H1 (cell line): ENCODE measurements around the gene HDAC3. TPM values are rescaled to one million over a fixed set of nuclear protein-coding genes. Genes with fewer than 3 reads are reported as not detected.

ENCODE experiments used
- CTCF ChIA-PET: fragments of 300-600 bp; sonication (Branson Sonifier 250); formaldehyde crosslinking; loops from one replicate; lab custom pipeline; 2021; ENCODE audit not compliant: partially characterized antibody; lab: Charles Lee
- POLR2A ChIA-PET: fragments of 300-600 bp; sonication (Branson Sonifier 250); formaldehyde crosslinking; loops from one replicate; lab custom pipeline; 2021; ENCODE audit warnings: inconsistent platforms; ENCODE audit not compliant: partially characterized antibody; lab: Charles Lee
- DNase-seq, 2 experiments: peaks; one replicate each; pipeline versions ENCODE4 v3.0.0 to v3.0.0-alpha.2; 2010 to 2022; ENCODE audit warnings: low spot score in 2 of 2, low read depth in 1 of 2, mixed read lengths in 1 of 2
- FAIRE-seq: peaks from 2 replicates; lab custom pipeline; 2011; peaks lifted over from hg19 to GRCh38; lab: Jason Lieb, UNC
- H2AFZ ChIP-seq: 2 replicates; pipeline ENCODE4 v1.8.1; 2012; ENCODE audit warnings: low read length, inconsistent platforms
- H2AK5ac ChIP-seq: 2 replicates; pipeline ENCODE4 v1.6.1; 2013; ENCODE audit warnings: low read depth, low read length
- H2BK120ac ChIP-seq: replicated peaks from 2 replicates; pipeline ENCODE3; 2013; ENCODE audit warnings: low read depth, low read length, inconsistent platforms
- H2BK12ac ChIP-seq: 2 replicates; pipeline ENCODE4 v1.6.1; 2013; ENCODE audit warnings: low read depth, low read length
- H2BK15ac ChIP-seq: 2 replicates; pipeline ENCODE4 v1.6.1; 2013; ENCODE audit warnings: low read length
- H2BK20ac ChIP-seq: 2 replicates; pipeline ENCODE4 v1.6.1; 2013; ENCODE audit warnings: low read length
- H2BK5ac ChIP-seq: 2 replicates; pipeline ENCODE4 v1.6.1; 2013; ENCODE audit warnings: low read depth, low read length
- H3K14ac ChIP-seq: 2 replicates; pipeline ENCODE4 v1.6.1; 2013; ENCODE audit warnings: inconsistent platforms; ENCODE audit not compliant: insufficient read length
- H3K18ac ChIP-seq: 2 replicates; pipeline ENCODE4 v1.6.1; 2013; ENCODE audit warnings: low read length; ENCODE audit errors: extremely low read depth
- H3K23ac ChIP-seq: 2 replicates; pipeline ENCODE4 v1.6.1; 2013; ENCODE audit warnings: inconsistent platforms; ENCODE audit not compliant: insufficient read length
- H3K23me2 ChIP-seq: 2 replicates; pipeline ENCODE4 v1.6.1; 2013; ENCODE audit warnings: low read depth, low read length
- H3K27ac ChIP-seq: 2 replicates; pipeline ENCODE4 v1.6.1; 2011; ENCODE audit warnings: low read depth, low read length, inconsistent platforms
- H3K27me3 ChIP-seq, 4 experiments: replicated peaks in 1 of 4; 1 replicate in 1 of 4; 2 replicates in 3 of 4; pipeline versions ENCODE4 v1.6.1 to v1.8.1; 2011 to 2013; ENCODE audit warnings: low read length in 3 of 4, mild to moderate bottlenecking in 3 of 4, inconsistent platforms in 2 of 4, mixed read lengths in 2 of 4, moderate library complexity in 1 of 4; ENCODE audit not compliant: control insufficient read depth in 3 of 4, insufficient read depth in 3 of 4; ENCODE audit errors: extremely low read depth in 1 of 4
- H3K36me3 ChIP-seq, 4 experiments: 2 replicates each; pipeline versions ENCODE4 v1.6.1 to v1.8.1; 2011 to 2013; ENCODE audit warnings: mild to moderate bottlenecking in 4 of 4, low read length in 3 of 4, moderate library complexity in 2 of 4, control low read depth in 1 of 4, inconsistent platforms in 1 of 4; ENCODE audit not compliant: insufficient read depth in 4 of 4, control insufficient read depth in 2 of 4
- H3K4ac ChIP-seq: replicated peaks from 2 replicates; pipeline ENCODE3; 2013; ENCODE audit warnings: low read length, low read depth, mixed read lengths, inconsistent platforms; ENCODE audit not compliant: insufficient read length
- H3K4me1 ChIP-seq, 4 experiments: replicated peaks in 1 of 4; 1 replicate in 1 of 4; 2 replicates in 3 of 4; pipeline versions ENCODE4 v1.6.1 to v1.8.1; 2011 to 2013; ENCODE audit warnings: low read length in 3 of 4, inconsistent platforms in 2 of 4, mixed read lengths in 1 of 4; ENCODE audit not compliant: insufficient read depth in 4 of 4, control insufficient read depth in 3 of 4
- H3K4me2 ChIP-seq, 2 experiments: 2 replicates each; pipeline versions ENCODE4 v1.6.1 to v1.8.1; 2011 to 2013; ENCODE audit warnings: low read depth in 2 of 2, low read length in 2 of 2, control low read depth in 1 of 2, inconsistent platforms in 1 of 2, mild to moderate bottlenecking in 1 of 2; ENCODE audit not compliant: insufficient read depth in 1 of 2
- H3K4me3 ChIP-seq, 4 experiments: fragments of 200-600, 300-600 bp in 1 of 4; sonication (generic), shearing (Covaris generic), sonication (Bioruptor Twin) in 1 of 4; 2 replicates each; pipeline versions ENCODE4 v1.5.1 to v1.8.1; 2011 to 2016; ENCODE audit warnings: low read length in 4 of 4, low read depth in 3 of 4, control low read depth in 2 of 4, inconsistent platforms in 2 of 4, mild to moderate bottlenecking in 2 of 4, mixed read lengths in 1 of 4, moderate library complexity in 1 of 4; ENCODE audit not compliant: insufficient read depth in 2 of 4; ENCODE audit errors: extremely low read depth in 1 of 4
- H3K56ac ChIP-seq: replicated peaks from 2 replicates; pipeline ENCODE3; 2013; ENCODE audit warnings: low read depth, mild to moderate bottlenecking, mixed read lengths, low read length, inconsistent platforms; ENCODE audit not compliant: insufficient read length
- H3K79me1 ChIP-seq: 2 replicates; pipeline ENCODE4 v1.6.1; 2013; ENCODE audit warnings: low read depth, low read length, control low read depth
- H3K79me2 ChIP-seq, 2 experiments: 2 replicates each; pipeline versions ENCODE4 v1.6.1 to v1.8.1; 2012 to 2013; ENCODE audit warnings: low read length in 2 of 2, mild to moderate bottlenecking in 2 of 2, inconsistent platforms in 1 of 2; ENCODE audit not compliant: insufficient read depth in 2 of 2, control insufficient read depth in 1 of 2
- H3K9ac ChIP-seq, 4 experiments: replicated peaks in 1 of 4; 1 replicate in 1 of 4; 2 replicates in 3 of 4; pipeline versions ENCODE4 v1.6.1 to v1.8.1; 2011 to 2013; ENCODE audit warnings: low read depth in 3 of 4, low read length in 3 of 4, control low read depth in 2 of 4, mild to moderate bottlenecking in 2 of 4, moderate library complexity in 2 of 4, inconsistent platforms in 1 of 4; ENCODE audit errors: extremely low read depth in 1 of 4
- H3K9me3 ChIP-seq, 2 experiments: 2 replicates each; pipeline versions ENCODE4 v1.6.1 to v1.8.1; 2012 to 2013; ENCODE audit warnings: mild to moderate bottlenecking in 2 of 2, moderate library complexity in 2 of 2, control low read depth in 1 of 2, inconsistent platforms in 1 of 2, low read depth in 1 of 2, low read length in 1 of 2, mixed read lengths in 1 of 2; ENCODE audit not compliant: insufficient read depth in 2 of 2
- H4K20me1 ChIP-seq, 2 experiments: replicated peaks in 1 of 2; 2 replicates each; pipeline versions ENCODE3 to v1.8.1; 2011 to 2013; ENCODE audit warnings: inconsistent platforms in 2 of 2, low read length in 2 of 2, mild to moderate bottlenecking in 1 of 2; ENCODE audit not compliant: insufficient read depth in 2 of 2, control insufficient read depth in 1 of 2
- H4K5ac ChIP-seq: 2 replicates; pipeline ENCODE4 v1.6.1; 2013; ENCODE audit warnings: low read length, low read depth, mixed read lengths, inconsistent platforms; ENCODE audit not compliant: insufficient read length
- H4K8ac ChIP-seq: 2 replicates; pipeline ENCODE4 v1.8.0; 2013; ENCODE audit warnings: mild to moderate bottlenecking, moderate library complexity, low read length, inconsistent platforms; ENCODE audit not compliant: insufficient read depth; ENCODE audit errors: extremely low read depth
- H4K91ac ChIP-seq: replicated peaks from 2 replicates; pipeline ENCODE3; 2013; ENCODE audit warnings: low read length, mixed read lengths, inconsistent platforms; ENCODE audit not compliant: insufficient read length
- ASH2L ChIP-seq: fragments of 200-600, 300-600 bp; sonication (generic); IDR thresholded peaks from one replicate; pipeline ENCODE4 v1.7.1; 2017; ENCODE audit warnings: low read length
- CEBPB ChIP-seq: IDR thresholded peaks from 2 replicates; pipeline ENCODE4 v1.6.1; 2012; ENCODE audit warnings: low read depth, low read length
- EGR1 ChIP-seq: IDR thresholded peaks from 2 replicates; pipeline ENCODE4 v1.6.1; 2011; ENCODE audit warnings: low read depth, low read length, borderline replicate concordance
- MAFK ChIP-seq: IDR thresholded peaks from 2 replicates; pipeline ENCODE4 v1.6.1; 2012; ENCODE audit warnings: low read depth, mild to moderate bottlenecking, improper control_type of control experiment, low read length
- NRF1 ChIP-seq: IDR thresholded peaks from 2 replicates; pipeline ENCODE4 v1.6.1; 2011; ENCODE audit warnings: mild to moderate bottlenecking, low read depth, low read length, improper control_type of control experiment
- POU5F1 ChIP-seq: IDR thresholded peaks from 2 replicates; pipeline ENCODE4 v1.6.1; 2011; ENCODE audit warnings: low read depth, mild to moderate bottlenecking, low read length, moderate library complexity
- RNF2 ChIP-seq: fragments of 200-900, 300-1000 bp; sonication (generic); IDR thresholded peaks from 2 replicates; pipeline ENCODE4 v1.7.1; 2016; ENCODE audit warnings: borderline replicate concordance, low read depth, mild to moderate bottlenecking, antibody characterized with exemption, low read length; ENCODE audit not compliant: poor library complexity, severe bottlenecking; ENCODE audit errors: missing control alignments
- SIN3A ChIP-seq, 2 experiments: IDR thresholded peaks in 1 of 2; conservative IDR thresholded peaks in 1 of 2; 2 replicates each; pipeline ENCODE4 v1.6.1; 2011 to 2012; ENCODE audit warnings: low read length in 2 of 2, improper control_type of control experiment in 1 of 2, low read depth in 1 of 2, mild to moderate bottlenecking in 1 of 2
- SIRT6 ChIP-seq: IDR thresholded peaks from one replicate; pipeline ENCODE4 v1.7.1; 2012; ENCODE audit warnings: low read length, inconsistent platforms
- SP2 ChIP-seq: IDR thresholded peaks from 2 replicates; pipeline ENCODE4 v1.6.1; 2012; ENCODE audit warnings: mild to moderate bottlenecking, low read length, inconsistent platforms
- SRF ChIP-seq: IDR thresholded peaks from 2 replicates; pipeline ENCODE4 v1.6.1; 2011; ENCODE audit warnings: mild to moderate bottlenecking, low read depth, low read length, moderate library complexity
- TBP ChIP-seq: IDR thresholded peaks from 2 replicates; pipeline ENCODE4 v1.6.1; 2011; ENCODE audit warnings: low read depth, low read length, improper control_type of control experiment
- TCF12 ChIP-seq: IDR thresholded peaks from 2 replicates; pipeline ENCODE4 v1.6.1; 2011; ENCODE audit warnings: low read depth, mild to moderate bottlenecking, low read length
- WGBS, 2 experiments: shearing (Covaris generic) in 1 of 2; methylation state at CpG; one replicate each; pipeline versions ENCODE4 v1.1.6 to v1.1.7; 2013 to 2015; ENCODE audit warnings: low lambda C conversion rate in 2 of 2, mixed read lengths in 2 of 2, inconsistent platforms in 1 of 2, low coverage in 1 of 2, missing lambda C conversion rate in 1 of 2; ENCODE audit not compliant: insufficient replicate concordance in 2 of 2, insufficient coverage in 1 of 2, insufficient read length in 1 of 2; ENCODE audit errors: extremely low coverage in 1 of 2, missing lambda C conversion rate in 1 of 2; 5-methylcytosine and 5-hydroxymethylcytosine counted together
- polyA plus RNA-seq, 7 experiments: library from polyadenylated mRNA; depleted of rRNA in 3 of 7; stranded (reverse) in 5 of 7; unstranded in 2 of 7; fragments of >200 nt in 5 of 7; fragments of 200-250 nt in 2 of 7; gene quantifications; 1 replicate in 5 of 7; 2 replicates in 1 of 7; 4 replicates in 1 of 7; pipeline versions ENCODE4 v1.2.1 to v1.2.3, GENCODE V29; 2011 to 2013; ENCODE audit warnings: missing spikeins in 2 of 7, mixed read lengths in 2 of 7
- total RNA-seq: library from RNA; stranded (reverse); fragmentation: NEBNext Ultra II Directional; extraction: Animal tissue kit (Norgen Biotek cat#: 25700); gene quantifications from 2 replicates; pipeline ENCODE4 v1.2.1, GENCODE V29; 2021
- TF ChIP-seq, protein P1 (sequence below): IDR thresholded peaks from 2 replicates; pipeline ENCODE4 v1.6.1; 2012; ENCODE audit warnings: inconsistent platforms

The HDAC3 gene
- total and polyA plus RNA-seq, 2 of the 8 experiments (the other 6 are each of a cell fraction or from before 2014, with no cell fraction given) = 99.0 to 120 TPM

DNA sequence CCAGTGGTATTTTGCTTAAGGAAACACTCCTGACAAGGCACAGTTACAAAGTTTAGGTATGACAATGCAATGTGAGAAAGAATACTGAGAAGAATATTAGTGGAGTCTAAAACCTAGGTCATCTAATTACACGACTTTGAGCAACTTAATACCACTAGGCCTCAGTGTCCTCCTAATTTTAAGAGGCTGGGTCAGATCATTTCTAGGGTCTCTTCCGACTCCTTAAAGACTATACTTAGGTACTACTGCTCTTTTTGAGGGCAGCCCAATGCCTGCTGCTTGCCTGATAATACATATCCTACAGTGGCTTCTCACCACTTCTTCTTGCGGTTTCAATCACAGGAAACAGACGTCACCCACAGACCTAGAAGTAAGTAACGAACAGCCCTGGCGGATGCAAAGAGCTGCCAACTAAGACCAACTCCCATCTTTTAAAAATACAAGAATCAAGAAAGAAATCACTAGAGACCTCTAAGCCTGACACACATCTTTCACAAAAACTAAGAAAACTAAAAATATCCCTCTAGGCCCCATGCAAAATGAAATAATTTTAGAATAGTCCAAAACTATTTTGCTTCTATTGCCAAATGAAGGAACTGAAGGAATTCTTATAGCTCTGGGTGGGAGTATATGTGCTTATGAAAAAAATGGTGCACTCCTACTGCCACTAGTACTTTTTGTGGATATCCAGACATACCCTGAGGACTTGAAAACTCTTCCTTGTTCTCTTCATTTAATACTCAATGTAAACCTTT, 30.9 kb downstream of the HDAC3 start:
- Histone ChIP-seq H3K9ac (no peak overlapping the region), H3K79me1 (peaks cover 7% of the 10 kb centered on the region), H3K27ac (no peak overlapping the region), H3K23ac (no peak overlapping the region), H2BK20ac (no peak overlapping the region), H3K9me3 (no peaks in the 10 kb centered on the region), H3K4me3 (no peak overlapping the region), H4K8ac (no peak overlapping the region), H3K18ac (no peak overlapping the region), H3K23me2 (no peaks in the 10 kb centered on the region), H2AK5ac (no peak overlapping the region), H3K14ac (no peak overlapping the region), H3K4ac (no peak overlapping the region), H3K4me1 (no peaks in the 10 kb centered on the region; a peak in 1 of 7 replicates), H2BK5ac (no peak overlapping the region), H4K91ac (no peak overlapping the region), H3K56ac (no peak overlapping the region), H2BK12ac (no peak overlapping the region), H2BK120ac (no peak overlapping the region), H3K36me3 (no peaks in the 10 kb centered on the region), H4K20me1 (peaks cover 4 to 7% of the 10 kb centered on the region in 2 experiments), H4K5ac (no peak overlapping the region), H3K27me3 (no peaks in the 10 kb centered on the region), H2AFZ (no peak overlapping the region), H3K4me2 (no peak overlapping the region), H3K79me2 (peaks cover 9 to 92% of the 10 kb centered on the region in 2 experiments; a peak in 3 of 4 replicates), H2BK15ac (no peak overlapping the region)
- ChIA-PET POLR2A (interaction anchor here (7.9 kb wide), 1 partner anchor 11 kb away, joined by 55 read pairs; the partner anchor contains the start of gene DIAPH1), CTCF (no interaction called here)
- no peak for DNase-seq
- 88% methylated on average over 6 of the region's 6 CpGs; no CpG with 5 or more reads in 1 of the 2 experiments for WGBS, 2 experiments
- no peak for FAIRE-seq
- TF ChIP-seq, protein P1, sequence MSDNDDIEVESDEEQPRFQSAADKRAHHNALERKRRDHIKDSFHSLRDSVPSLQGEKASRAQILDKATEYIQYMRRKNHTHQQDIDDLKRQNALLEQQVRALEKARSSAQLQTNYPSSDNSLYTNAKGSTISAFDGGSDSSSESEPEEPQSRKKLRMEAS = no peak
- TF ChIP-seq SP2 (no peak), CEBPB (no peak), NRF1 (no peak), POU5F1 (no peak), RNF2 (no peak), EGR1 (no peak), SIN3A (conservative IDR thresholded peaks at IDR 0.05 in 1 of 2, IDR thresholded peaks at IDR 0.05 in 1 of 2; ENCODE audit: low read depth in 1 of 2, low read length in 2 of 2) (no peak), SRF (no peak), SIRT6 (no peak), TBP (no peak), ASH2L (no peak), TCF12 (no peak), MAFK (no peak)
